Measurements from ENCODE around the gene CELF1. TPM values are rescaled to one million over a fixed set of nuclear protein-coding genes. Genes with fewer than 3 reads are reported as not detected.

Gene CELF1
- total and polyA plus RNA-seq, 2 donors (not counting 1 experiment from before 2014, with no cell fraction given): 81.1 to 100 TPM

GRCh38 chr11:47503227-47503626, 49.7 kb downstream of the CELF1 start:
- no peak overlapping the region for H3K27ac ChIP-seq (ENCODE audit: insufficient read depth, low read length)
- H3K4me3 ChIP-seq (replicated peaks in 1 of 4; ENCODE audit: control extremely low read depth in 1 of 4, insufficient read depth in 1 of 4, low read depth in 3 of 4, low read length in 4 of 4): no peak overlapping the region
- peaks cover 76% of the 10 kb centered on the region for H3K79me2 ChIP-seq (ENCODE audit: control insufficient read depth, insufficient read depth, low read length)
- H2AFZ ChIP-seq (ENCODE audit: low read length): no peak overlapping the region
- no peaks in the 10 kb centered on the region for H3K36me3 ChIP-seq (ENCODE audit: control insufficient read depth, insufficient read depth, low read length)
- TF ChIP-seq EZH2 (IDR thresholded peaks at IDR 0.05; ENCODE audit: low read length, missing control alignments) (no peak), CTCF (conservative IDR thresholded peaks at IDR 0.05 in 1 of 2, IDR thresholded peaks at IDR 0.05 in 1 of 2; ENCODE audit: low read depth in 1 of 2, low read length in 2 of 2) (no peak)
- no peaks in the 10 kb centered on the region for H4K20me1 ChIP-seq (ENCODE audit: control insufficient read depth, extremely low read depth, insufficient read depth, low read length)
- H3K9me3 ChIP-seq (ENCODE audit: control insufficient read depth, insufficient read depth, low read depth, low read length): no peaks in the 10 kb centered on the region
- no peak overlapping the region for H3K4me2 ChIP-seq (ENCODE audit: extremely low read depth, insufficient read depth, low read length)
- peaks cover 8% of the 10 kb centered on the region for H3K4me1 ChIP-seq (ENCODE audit: control insufficient read depth, extremely low read depth, insufficient read depth, low read length)
- DNase-seq (ENCODE audit: low read depth in 2 of 2): no peak
- H3K9ac ChIP-seq (ENCODE audit: insufficient read depth, low read length): no peak overlapping the region
- no peaks in the 10 kb centered on the region for H3K27me3 ChIP-seq (ENCODE audit: control insufficient read depth, insufficient read depth, low read length)

- Histone ChIP-seq H4K20me1 (ENCODE audit: control insufficient read depth, extremely low read depth, insufficient read depth, low read length) (no peaks in the 10 kb centered on the region), H3K4me1 (ENCODE audit: control insufficient read depth, extremely low read depth, insufficient read depth, low read length) (peaks cover 7% of the 10 kb centered on the region), H3K4me2 (ENCODE audit: extremely low read depth, insufficient read depth, low read length) (no peak overlapping the region), H3K9ac (ENCODE audit: insufficient read depth, low read length) (no peak overlapping the region), H3K9me3 (ENCODE audit: control insufficient read depth, insufficient read depth, low read depth, low read length) (no peaks in the 10 kb centered on the region), H3K36me3 (ENCODE audit: control insufficient read depth, insufficient read depth, low read length) (no peaks in the 10 kb centered on the region), H2AFZ (ENCODE audit: low read length) (no peak overlapping the region), H3K4me3 (replicated peaks in 1 of 4; ENCODE audit: control extremely low read depth in 1 of 4, insufficient read depth in 1 of 4, low read depth in 3 of 4, low read length in 4 of 4) (no peak overlapping the region), H3K27me3 (ENCODE audit: control insufficient read depth, insufficient read depth, low read length) (no peaks in the 10 kb centered on the region), H3K27ac (ENCODE audit: insufficient read depth, low read length) (no peak overlapping the region), H3K79me2 (ENCODE audit: control insufficient read depth, insufficient read depth, low read length) (peaks cover 75% of the 10 kb centered on the region)
- DNase-seq (ENCODE audit: low read depth in 2 of 2): no peak
- TF ChIP-seq EZH2 (IDR thresholded peaks at IDR 0.05; ENCODE audit: low read length, missing control alignments) (no peak), CTCF (conservative IDR thresholded peaks at IDR 0.05 in 1 of 2, IDR thresholded peaks at IDR 0.05 in 1 of 2; ENCODE audit: low read depth in 1 of 2, low read length in 2 of 2) (no peak)
Observed at GRCh38 chr11:47502767-47503166, 50.2 kb downstream of the CELF1 start.

- H3K36me3 ChIP-seq (ENCODE audit: control insufficient read depth, insufficient read depth, low read length): no peaks in the 10 kb centered on the region
- no peak overlapping the region for H3K27ac ChIP-seq (ENCODE audit: insufficient read depth, low read length)
- no peak for DNase-seq (ENCODE audit: low read depth in 2 of 2)
- no peak overlapping the region for H2AFZ ChIP-seq (ENCODE audit: low read length)
- TF ChIP-seq CTCF (conservative IDR thresholded peaks at IDR 0.05 in 1 of 2, IDR thresholded peaks at IDR 0.05 in 1 of 2; ENCODE audit: low read depth in 1 of 2, low read length in 2 of 2): no peak
- TF ChIP-seq EZH2 (IDR thresholded peaks at IDR 0.05; ENCODE audit: low read length, missing control alignments): no peak
- H3K4me2 ChIP-seq (ENCODE audit: extremely low read depth, insufficient read depth, low read length): no peak overlapping the region
- no peaks in the 10 kb centered on the region for H3K4me1 ChIP-seq (ENCODE audit: control insufficient read depth, extremely low read depth, insufficient read depth, low read length)
- H3K9ac ChIP-seq (ENCODE audit: insufficient read depth, low read length): no peak overlapping the region
- H3K79me2 ChIP-seq (ENCODE audit: control insufficient read depth, insufficient read depth, low read length): peaks cover 76% of the 10 kb centered on the region
- H3K9me3 ChIP-seq (ENCODE audit: control insufficient read depth, insufficient read depth, low read depth, low read length): no peaks in the 10 kb centered on the region
- H3K4me3 ChIP-seq (replicated peaks in 1 of 4; ENCODE audit: control extremely low read depth in 1 of 4, insufficient read depth in 1 of 4, low read depth in 3 of 4, low read length in 4 of 4): no peak overlapping the region
- no peaks in the 10 kb centered on the region for H3K27me3 ChIP-seq (ENCODE audit: control insufficient read depth, insufficient read depth, low read length)
- H4K20me1 ChIP-seq (ENCODE audit: control insufficient read depth, extremely low read depth, insufficient read depth, low read length): no peaks in the 10 kb centered on the region
Observed at GRCh38 chr11:47501101-47501500, 51.8 kb downstream of the CELF1 start.

All from fibroblast of lung (primary cell).